ENCODE measurements around the gene GSTCD. TPM values are rescaled to one million over a fixed set of nuclear protein-coding genes. Genes with fewer than 3 reads are reported as not detected.

The GSTCD gene
- total and polyA plus RNA-seq, 4 donors: 1.5 to 17.9 (median 8.4) TPM

DNA sequence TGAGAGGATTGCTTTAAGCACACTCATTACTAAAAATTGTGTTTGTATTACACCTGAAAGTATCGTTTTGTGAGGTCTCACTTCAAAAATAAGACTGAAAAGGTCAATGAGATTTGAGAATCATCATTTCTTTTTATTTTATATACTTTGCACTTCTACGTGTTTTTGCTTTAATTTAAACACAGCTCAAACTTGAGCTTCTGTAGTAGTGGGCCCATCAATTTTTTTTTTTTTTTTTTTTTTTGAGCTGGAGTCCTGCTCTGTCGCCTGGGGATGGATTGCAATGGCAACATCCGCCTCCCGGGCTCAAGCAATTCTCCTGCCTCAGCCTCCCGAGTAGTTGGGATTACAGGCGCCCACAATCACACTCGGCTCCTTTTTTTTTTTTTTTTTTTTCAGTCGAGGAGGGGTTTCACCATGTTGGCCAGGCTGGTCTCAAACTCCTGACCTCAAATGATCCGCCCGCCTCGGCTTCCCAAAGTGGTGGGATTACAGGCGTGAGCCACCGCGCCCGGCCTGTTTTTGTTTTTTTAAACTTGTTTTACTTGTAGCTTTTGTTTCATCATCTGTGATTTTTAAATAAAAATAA lies 1.5 kb downstream of the GSTCD start:
- DNase-seq: no peak

DNA sequence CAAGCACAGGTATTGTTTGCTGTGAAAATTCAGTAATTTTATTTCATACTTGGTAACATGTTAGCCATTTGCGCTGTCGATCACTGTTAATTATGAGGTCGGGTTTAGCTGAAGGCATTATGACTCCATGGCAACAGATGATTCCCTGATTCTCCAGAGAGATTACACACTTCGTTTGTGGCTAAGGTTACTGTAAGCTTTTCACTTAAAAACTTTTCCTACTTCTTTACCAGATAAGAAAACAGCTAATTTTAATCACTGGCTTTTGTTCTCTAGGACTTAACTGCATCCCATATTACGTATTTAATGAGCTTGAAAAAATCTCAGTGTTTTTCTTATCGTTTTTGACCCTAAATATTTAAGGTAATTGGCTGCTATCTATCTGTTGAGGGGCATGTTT lies 2.1 kb downstream of the GSTCD start:
- TF ChIP-seq, protein P1, sequence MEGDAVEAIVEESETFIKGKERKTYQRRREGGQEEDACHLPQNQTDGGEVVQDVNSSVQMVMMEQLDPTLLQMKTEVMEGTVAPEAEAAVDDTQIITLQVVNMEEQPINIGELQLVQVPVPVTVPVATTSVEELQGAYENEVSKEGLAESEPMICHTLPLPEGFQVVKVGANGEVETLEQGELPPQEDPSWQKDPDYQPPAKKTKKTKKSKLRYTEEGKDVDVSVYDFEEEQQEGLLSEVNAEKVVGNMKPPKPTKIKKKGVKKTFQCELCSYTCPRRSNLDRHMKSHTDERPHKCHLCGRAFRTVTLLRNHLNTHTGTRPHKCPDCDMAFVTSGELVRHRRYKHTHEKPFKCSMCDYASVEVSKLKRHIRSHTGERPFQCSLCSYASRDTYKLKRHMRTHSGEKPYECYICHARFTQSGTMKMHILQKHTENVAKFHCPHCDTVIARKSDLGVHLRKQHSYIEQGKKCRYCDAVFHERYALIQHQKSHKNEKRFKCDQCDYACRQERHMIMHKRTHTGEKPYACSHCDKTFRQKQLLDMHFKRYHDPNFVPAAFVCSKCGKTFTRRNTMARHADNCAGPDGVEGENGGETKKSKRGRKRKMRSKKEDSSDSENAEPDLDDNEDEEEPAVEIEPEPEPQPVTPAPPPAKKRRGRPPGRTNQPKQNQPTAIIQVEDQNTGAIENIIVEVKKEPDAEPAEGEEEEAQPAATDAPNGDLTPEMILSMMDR (IDR thresholded peaks at IDR 0.05; ENCODE audit: control extremely low read depth, extremely low read depth): no peak
- H3K4me3 ChIP-seq: no peak overlapping the region
- DNase-seq: peak in 1 of 3 donors; percentile 29
- no peak overlapping the region for H3K9ac ChIP-seq (ENCODE audit: insufficient read depth in 1 of 2, low read length in 2 of 2)
- peaks cover 0 to 19% (median 5%) of the 10 kb centered on the region in 5 donors for H3K4me1 ChIP-seq (ENCODE audit: control insufficient read depth in 5 of 5, insufficient read depth in 5 of 5, low read length in 5 of 5)
- H3K27me3 ChIP-seq (ENCODE audit: control insufficient read depth in 3 of 3, insufficient read depth in 3 of 3, low read length in 2 of 3): no peaks in the 10 kb centered on the region
- H3K9me3 ChIP-seq (ENCODE audit: control insufficient read depth in 4 of 4, insufficient read depth in 3 of 4, low read length in 3 of 4): no peaks in the 10 kb centered on the region
- ATAC-seq (ENCODE audit: insufficient read depth, low FRiP score): no peak
- H3K36me3 ChIP-seq (ENCODE audit: control insufficient read depth in 4 of 4, insufficient read depth in 4 of 4, low read length in 4 of 4): peaks cover 0 to 6% (median under 1%) of the 10 kb centered on the region in 4 donors
- WGBS, 2 donors: 81 to 86% methylated on average over 6 of the region's 6 CpGs
- no peak overlapping the region for H3K27ac ChIP-seq (ENCODE audit: low read depth in 1 of 2, low read length in 1 of 2)

More for the DNA sequence above, 1.5 kb downstream of the GSTCD start:
- Histone ChIP-seq H3K4me3 (no peak overlapping the region), H3K27me3 (ENCODE audit: control insufficient read depth in 3 of 3, insufficient read depth in 3 of 3, low read length in 2 of 3) (no peaks in the 10 kb centered on the region), H3K4me1 (ENCODE audit: control insufficient read depth in 5 of 5, insufficient read depth in 5 of 5, low read length in 5 of 5) (peaks cover 0 to 19% (median 5%) of the 10 kb centered on the region in 5 donors), H3K9ac (ENCODE audit: insufficient read depth in 1 of 2, low read length in 2 of 2) (peak overlapping the region in 1 of 2 donors; percentile 90), H3K27ac (ENCODE audit: low read depth in 1 of 2, low read length in 1 of 2) (no peak overlapping the region), H3K36me3 (ENCODE audit: control insufficient read depth in 4 of 4, insufficient read depth in 4 of 4, low read length in 4 of 4) (peaks cover 0 to 7% (median 2%) of the 10 kb centered on the region in 4 donors), H3K9me3 (ENCODE audit: control insufficient read depth in 4 of 4, insufficient read depth in 3 of 4, low read length in 3 of 4) (no peaks in the 10 kb centered on the region)
- TF ChIP-seq, protein P1 (IDR thresholded peaks at IDR 0.05; ENCODE audit: control extremely low read depth, extremely low read depth): no peak
- WGBS, 2 donors: 72 to 73% methylated on average over 16 of the region's 16 CpGs
- no peak for ATAC-seq (ENCODE audit: insufficient read depth, low FRiP score)

DNA sequence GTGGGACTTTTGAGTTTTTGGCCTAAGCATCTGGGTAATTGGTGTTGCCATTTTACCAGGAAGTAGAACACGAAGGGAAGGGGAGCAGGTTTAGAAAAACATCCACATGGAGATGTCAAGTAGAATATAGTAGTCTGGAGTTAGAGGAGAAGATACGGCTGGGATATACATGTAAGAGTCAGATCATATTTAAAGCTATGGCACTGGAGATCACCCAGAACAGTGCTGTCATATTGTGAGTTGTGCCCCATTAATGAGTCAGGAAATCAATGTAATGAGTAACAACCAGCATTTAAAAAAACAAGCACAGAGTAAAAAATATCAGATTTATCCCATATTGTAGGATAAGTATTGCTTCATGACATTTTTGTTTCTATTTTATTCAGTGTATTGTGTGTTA lies 4.2 kb downstream of the GSTCD start:
- TF ChIP-seq, protein P1 (IDR thresholded peaks at IDR 0.05; ENCODE audit: control extremely low read depth, extremely low read depth): no peak

More for the DNA sequence above, 4.2 kb downstream of the GSTCD start:
- Histone ChIP-seq H3K4me1 (ENCODE audit: control insufficient read depth in 5 of 5, insufficient read depth in 5 of 5, low read length in 5 of 5) (peaks cover 0 to 13% (median 0%) of the 10 kb centered on the region in 5 donors), H3K27me3 (ENCODE audit: control insufficient read depth in 3 of 3, insufficient read depth in 3 of 3, low read length in 2 of 3) (no peaks in the 10 kb centered on the region), H3K27ac (ENCODE audit: low read depth in 1 of 2, low read length in 1 of 2) (no peak overlapping the region), H3K4me3 (no peak overlapping the region), H3K9ac (ENCODE audit: insufficient read depth in 1 of 2, low read length in 2 of 2) (no peak overlapping the region), H3K9me3 (ENCODE audit: control insufficient read depth in 4 of 4, insufficient read depth in 3 of 4, low read length in 3 of 4) (no peaks in the 10 kb centered on the region), H3K36me3 (ENCODE audit: control insufficient read depth in 4 of 4, insufficient read depth in 4 of 4, low read length in 4 of 4) (peaks cover 0 to 4% (median 0%) of the 10 kb centered on the region in 4 donors)
- WGBS, 2 donors: 81 to 84% methylated on average over 2 of the region's 2 CpGs
- no peak for ATAC-seq (ENCODE audit: insufficient read depth, low FRiP score)
- no peak for DNase-seq

Measured in lung (tissue), 12 donors.